Right ventricle myocardium superior (tissue), 1 donor: ENCODE measurements around the gene SNTG2. TPM values are rescaled to one million over a fixed set of nuclear protein-coding genes. Genes with fewer than 3 reads are reported as not detected.

Source experiments
- ATAC-seq: fragments of 200-7000 bp; cut with Tn5 transposase; one replicate; pipeline ENCODE4 v1.9.1; 2020; ENCODE audit warnings: mild to moderate bottlenecking; ENCODE audit not compliant: poor library complexity
- DNase-seq: peaks from one replicate; pipeline ENCODE4 v3.0.0-alpha.2; 2020
- intact Hi-C: fragments of 100-400 bp; cut with DNase I; formaldehyde crosslinking; loops from one replicate; pipeline ENCODE4 v1.11.2; 2022
- total RNA-seq: library from RNA; stranded (reverse); fragmentation: NEBNext Ultra II Directional; extraction: Animal tissue kit (Norgen Biotek cat#: 25700); gene quantifications from one replicate; pipeline ENCODE4 v1.2.1, GENCODE V29; 2021
- donor health status: DM: no; HTN: yes; CAD: no; lungs with severe emphysema.

Gene SNTG2
- total RNA-seq, 1 donor from 2014 or later = 0.73 TPM

DNA sequence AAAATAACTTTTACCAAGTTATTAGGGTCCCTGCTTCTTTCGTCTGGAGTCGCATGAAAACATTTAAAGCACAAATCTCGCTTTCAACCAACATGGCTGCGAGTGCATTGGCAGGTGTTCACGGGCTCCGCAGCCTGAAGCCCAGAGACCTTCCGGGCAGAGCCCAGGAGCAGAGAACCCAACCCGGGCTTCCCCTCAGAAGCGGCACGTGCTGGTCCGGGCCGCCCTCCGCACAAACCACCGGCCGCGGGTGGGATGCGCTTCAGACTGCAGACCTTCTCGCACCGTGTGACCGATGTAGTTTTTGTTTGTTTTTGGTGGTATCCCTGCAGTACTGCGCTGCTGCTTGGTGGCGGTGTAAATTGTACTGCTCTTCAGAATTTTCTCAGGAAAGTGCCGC, 357.0 kb downstream of the SNTG2 start:
- intact Hi-C loops = no loop called here
- no peak for ATAC-seq
- no peak for DNase-seq

DNA sequence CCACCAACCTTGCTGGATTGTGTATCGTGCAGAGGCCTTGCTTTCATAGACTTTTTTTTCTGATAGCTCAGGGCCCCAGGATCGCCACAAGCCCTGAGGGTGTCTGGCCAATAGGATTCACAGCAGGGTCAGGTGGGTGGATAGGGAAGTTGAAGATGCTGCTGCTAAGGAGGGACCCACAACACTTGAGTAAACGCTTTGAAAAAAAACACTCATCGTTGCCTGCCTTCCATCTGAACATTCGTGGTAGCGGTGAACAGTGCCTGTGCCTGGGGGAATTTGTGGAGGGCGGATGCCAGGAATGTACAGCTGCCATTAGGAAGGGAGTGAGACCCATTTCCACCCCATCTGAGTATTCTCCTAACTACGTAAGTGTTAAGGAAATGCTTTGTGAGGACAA, 358.0 kb downstream of the SNTG2 start:
- ATAC-seq (no peak), DNase-seq (no peak)
- intact Hi-C loops = no loop called here

DNA sequence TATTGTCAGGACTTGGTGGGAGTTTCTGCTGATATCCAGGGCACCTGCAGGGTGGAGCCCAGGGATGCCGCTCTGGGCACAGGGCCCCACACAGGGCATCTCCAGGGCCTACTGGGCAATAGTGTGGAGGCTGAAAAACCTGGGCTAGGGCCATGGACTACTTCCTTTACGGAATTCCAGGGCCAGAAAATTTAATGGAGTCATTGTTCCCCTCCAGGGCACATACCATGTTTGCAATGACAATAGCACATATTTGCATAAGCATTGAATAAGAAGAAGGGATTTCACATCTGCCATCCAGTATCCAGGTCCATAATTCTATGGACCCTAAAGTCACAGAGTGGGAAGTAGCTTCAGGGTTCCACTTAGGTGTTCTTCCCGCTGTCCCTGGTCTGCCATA, 358.9 kb downstream of the SNTG2 start:
- intact Hi-C loops = no loop called here
- DNase-seq (no peak), ATAC-seq (no peak)

DNA sequence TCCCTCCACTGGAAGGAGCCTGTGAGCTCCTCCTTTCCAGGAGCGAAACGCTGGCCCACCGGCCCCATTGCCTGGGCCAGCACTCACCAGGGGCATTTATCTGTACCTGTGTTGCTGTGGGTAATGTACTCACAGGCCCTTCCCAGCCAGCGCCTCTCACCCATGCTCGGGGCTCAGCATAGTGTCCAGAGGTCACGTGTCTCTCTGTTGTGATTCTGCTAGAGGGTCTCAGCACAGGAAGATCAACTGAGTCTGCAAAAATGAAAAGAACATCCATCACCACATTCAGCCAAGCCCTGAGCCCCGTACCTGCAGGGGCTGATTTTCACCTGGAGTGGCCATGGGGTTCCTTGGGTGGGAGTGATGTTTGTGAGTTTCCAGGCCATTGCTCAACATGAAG, 359.6 kb downstream of the SNTG2 start:
- no peak for ATAC-seq
- intact Hi-C loops = no loop called here
- no peak for DNase-seq

DNA sequence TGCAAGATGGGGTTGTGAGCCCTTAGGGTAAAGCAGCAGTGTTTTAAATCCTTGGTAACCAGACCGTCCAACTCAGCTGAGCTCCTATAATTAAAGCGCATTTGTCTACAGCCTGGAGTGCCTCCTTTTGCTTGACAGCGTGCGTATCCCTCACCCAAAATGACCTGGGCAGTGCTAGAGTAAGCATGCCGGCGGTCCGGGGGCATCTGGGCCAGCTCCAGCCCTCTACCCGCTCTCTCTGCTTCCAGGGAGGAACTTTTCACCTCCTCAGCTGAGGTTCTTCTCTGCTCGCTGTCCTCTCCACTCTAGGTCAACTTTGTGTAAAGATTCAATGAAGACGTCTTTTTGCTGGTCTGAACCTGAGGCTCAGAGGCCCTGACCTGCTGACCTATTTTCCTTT, 360.2 kb downstream of the SNTG2 start:
- no peak for ATAC-seq
- intact Hi-C loops = no loop called here
- DNase-seq = no peak

DNA sequence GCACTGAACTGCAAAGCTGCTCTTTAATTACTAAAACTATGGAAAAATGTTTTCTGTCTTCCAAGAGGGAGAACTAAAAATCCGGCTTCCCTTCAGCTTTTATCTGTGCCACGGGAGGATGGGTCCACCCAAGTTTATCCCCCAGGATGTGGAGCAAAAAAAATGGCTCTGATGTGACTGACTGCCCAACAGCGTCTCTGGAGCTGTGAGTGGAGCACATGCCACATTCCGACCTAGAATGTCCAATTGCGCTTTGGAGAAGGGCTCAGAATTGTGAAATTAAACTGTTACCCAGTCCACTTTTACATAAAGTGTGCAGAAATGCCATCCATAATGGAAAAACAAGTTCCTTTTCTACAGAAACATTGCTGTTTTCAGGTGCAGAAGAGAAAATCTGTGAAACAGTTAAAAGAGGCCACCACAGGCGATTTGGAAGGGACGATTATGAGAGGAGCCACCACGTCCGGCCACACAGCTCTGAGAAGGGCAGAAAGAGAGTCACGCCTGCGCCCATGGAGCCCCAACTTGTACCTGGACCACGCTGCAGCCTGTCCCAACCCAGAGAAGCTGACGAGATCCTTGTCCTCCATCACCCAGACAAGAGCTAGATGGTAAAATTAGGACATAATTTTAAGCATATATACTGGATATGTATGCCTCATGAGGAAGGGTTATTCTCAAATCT, 362.7 kb downstream of the SNTG2 start:
- ATAC-seq = no peak
- DNase-seq = no peak
- intact Hi-C loops = no loop called here

DNA sequence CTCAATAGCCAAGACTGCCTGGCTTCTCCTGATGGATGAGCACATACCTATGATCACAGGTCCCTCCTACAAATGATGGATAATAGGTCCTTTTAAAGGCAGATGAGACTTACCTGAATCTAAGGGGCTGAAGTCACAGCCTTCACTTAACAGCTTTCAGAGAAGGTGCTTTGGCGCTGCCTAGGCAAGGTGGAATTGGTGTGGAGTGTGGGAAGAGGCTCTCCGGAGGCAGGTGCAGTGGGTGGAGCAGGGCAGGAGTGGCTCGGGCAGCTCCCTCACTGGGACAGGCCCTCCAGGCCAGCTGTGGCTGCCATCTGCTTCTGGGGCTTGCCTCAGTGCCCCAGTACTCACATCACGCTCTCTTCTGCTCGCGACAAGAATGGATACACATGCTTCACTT, 363.6 kb downstream of the SNTG2 start:
- ATAC-seq = no peak
- intact Hi-C loops = no loop called here

DNA sequence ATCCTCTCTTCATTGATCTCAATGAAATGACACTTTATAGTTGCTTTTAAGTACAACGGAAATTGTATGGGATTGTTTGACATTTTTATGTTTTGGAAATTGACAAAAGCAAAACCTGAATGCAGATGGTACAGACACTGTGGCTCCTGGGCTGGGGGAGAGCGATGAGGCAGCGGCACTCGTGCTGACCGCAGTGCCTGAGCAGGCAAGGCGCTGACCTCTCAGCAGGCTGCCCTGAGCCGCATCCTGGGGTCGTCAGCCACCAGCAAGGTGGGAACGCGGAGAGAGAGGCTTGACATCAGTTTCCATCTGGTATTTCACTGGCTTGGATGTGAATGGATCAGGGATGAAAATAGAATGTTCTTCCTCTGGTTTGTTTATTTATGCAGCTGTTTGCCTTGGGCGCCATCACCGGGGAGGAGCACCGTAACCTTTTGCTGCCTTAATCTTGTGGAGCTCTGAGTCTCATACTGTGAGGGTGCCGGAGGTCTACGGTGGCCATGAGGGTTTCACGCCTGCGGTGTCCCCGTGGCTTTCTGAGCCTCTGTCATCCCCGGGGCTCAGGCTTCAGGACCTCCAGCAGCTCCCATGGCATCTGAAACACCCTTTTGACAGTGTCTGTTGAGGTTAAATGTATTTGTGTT, 367.8 kb downstream of the SNTG2 start:
- intact Hi-C loops = no loop called here
- no peak for ATAC-seq
- DNase-seq = no peak

More for the DNA sequence above, 363.6 kb downstream of the SNTG2 start:
- no peak for DNase-seq

DNA sequence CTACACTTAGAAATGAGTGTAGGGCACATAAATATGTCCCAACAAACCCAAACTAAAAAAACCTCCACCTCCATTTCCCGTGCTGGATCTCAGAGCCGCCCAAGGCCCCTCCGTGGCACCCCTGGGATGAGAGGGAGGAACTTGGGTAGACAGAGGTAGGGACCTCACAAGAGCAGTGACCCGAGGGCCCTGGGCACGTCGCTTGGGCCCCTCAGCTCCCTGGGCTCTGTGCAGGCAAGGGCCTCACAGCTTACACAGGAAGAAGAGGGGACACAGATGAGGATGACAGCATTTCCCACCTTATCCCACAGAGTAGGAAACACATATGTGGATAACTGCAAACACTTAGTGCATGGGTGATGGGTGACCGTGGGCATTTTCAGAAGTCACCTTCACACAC, 368.7 kb downstream of the SNTG2 start:
- ATAC-seq (no peak), DNase-seq (no peak)
- intact Hi-C loops = no loop called here

DNA sequence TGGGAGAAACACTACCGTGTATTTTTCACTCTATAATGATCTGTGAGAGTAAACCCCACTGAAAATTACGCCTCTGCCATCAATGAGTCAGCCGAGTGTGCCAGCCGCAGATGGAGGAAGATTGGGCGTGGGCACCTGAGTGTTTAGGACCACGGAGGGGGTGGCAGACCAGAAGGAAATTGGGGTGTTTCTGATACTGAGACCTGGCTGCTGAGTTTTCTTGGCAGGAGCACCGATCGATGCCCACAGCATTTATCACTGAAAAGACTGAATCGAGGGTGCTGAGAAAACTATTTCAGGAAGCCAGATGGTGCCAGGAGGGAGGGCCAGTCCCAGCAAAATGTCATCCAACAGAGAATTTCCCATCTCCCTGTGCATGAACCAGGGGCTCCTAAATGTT, 370.7 kb downstream of the SNTG2 start:
- intact Hi-C loops = no loop called here
- ATAC-seq (no peak), DNase-seq (no peak)

DNA sequence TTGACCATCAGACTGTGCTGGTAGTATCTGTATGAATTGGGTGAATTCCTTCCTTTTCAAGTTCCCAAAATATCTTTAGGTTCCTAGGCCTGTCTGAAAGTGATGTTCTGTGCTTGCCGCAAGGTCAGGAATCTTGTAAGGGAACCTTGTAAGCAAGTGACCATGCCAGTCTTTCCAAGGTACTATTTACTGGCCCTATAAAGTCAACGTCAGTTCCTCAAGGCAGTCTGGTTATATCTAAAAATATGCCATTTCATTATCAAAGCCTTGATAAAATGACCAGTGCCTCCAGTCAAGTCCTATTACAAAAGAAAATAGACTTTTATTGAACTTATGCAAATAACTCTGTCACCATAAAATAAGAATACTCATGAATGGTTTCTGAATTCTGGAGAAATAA, 374.2 kb downstream of the SNTG2 start:
- no peak for ATAC-seq
- no peak for DNase-seq
- intact Hi-C loops = no loop called here

DNA sequence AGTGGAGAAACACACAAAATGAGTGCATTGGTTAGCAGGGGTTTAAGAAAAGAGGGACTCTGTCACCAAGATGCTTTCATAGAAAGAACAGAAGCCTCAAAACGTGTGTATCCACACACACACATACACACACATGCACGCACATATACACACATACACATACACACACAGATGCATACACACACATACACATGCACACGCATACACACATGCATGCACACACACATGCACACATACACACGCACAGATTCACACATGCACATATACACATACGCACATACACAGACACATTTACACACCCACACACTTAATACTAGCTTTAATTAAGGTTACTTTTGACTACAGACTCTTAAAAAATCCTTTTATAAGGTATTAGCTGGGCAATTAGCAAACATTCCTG, 378.0 kb downstream of the SNTG2 start:
- no peak for DNase-seq
- ATAC-seq = no peak
- intact Hi-C loops = no loop called here

DNA sequence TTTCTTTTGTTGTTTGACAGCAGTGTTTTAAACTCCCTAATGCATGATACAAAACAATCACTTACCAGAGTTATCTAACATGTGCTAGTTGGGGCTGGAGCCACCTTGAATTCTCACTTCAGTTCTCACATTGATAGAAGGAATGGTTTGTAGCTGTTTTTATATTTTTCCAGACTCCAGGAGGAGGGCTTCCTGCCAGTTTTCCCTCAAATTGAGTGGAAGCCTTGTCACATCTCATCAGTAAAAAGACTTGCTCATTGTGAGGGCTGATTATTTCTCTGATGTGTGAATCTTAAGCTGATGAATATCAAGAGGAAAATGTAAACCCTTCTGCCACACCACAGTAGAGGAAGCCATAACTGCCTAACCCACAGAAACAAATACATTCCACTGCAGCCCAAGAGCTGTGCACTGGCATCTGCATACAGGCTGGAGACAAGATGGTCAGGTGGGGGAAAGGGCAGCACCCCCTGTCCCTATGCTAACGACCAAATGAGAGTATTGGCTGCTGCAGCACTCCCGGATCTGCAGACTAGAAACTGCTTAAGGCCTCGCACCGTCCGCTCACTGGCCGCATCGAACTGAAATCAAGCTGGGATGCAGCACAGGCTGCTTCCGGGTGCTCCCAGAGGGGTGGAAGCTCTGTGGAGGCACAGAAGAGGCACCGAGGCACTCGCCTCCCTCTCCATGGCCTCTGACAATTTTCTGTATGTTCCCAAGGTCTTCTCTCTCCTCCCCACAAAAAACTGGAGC, 388.9 kb downstream of the SNTG2 start:
- ATAC-seq = no peak
- intact Hi-C loops = no loop called here
- no peak for DNase-seq

DNA sequence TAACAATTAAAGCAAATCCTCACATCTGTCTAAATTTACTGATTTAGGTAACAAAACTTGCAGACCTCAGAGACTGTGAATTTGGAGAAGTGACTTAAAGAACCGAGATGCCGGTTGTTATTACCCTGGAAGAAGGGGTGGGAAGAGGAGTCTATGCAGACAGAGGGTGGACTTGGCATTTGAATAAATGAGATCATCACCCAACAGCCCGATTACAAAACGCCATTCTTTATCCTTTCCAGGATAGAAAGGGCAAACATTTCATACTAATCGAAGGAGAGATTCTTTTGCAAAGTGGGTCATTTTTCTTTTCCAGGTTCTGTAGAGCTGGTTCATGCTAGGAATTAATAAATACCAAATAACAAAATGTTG, 389.5 kb downstream of the SNTG2 start:
- ATAC-seq = no peak
- intact Hi-C loops = no loop called here
- no peak for DNase-seq

DNA sequence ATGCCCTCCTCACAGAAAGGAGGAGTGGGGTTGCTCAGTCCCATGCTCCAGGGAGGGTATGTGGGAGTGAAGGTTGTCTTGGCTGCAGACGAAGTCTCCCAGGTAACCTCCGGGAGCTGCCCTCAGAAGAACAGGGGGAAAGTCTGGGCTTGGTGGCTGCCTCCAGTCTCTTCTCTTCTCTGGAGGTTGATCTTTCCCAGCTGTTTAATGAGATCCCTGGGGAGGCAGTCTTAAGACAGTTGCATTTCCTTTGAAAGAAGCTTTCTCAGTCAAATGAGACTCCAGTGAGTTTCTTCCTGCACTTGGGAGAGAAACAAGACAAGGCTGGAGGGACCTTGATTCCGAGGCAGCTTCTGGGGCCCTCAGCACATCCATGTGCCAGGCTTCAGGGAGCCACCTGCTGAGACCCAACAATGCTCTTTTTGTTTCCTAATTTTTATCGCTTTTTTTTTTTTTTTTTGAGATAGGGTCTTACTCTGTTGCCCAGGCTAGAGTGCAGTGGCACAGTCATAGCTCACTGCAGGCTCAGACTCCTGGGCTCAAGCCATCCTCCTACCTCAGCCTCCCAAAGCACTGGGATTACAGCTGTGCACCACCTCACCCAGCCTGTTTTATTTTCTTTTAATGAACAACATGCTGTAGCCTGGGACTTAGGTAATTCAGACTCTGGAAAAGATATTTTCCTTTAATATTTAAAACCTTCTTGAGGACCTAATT, 390.9 kb downstream of the SNTG2 start:
- DNase-seq = no peak
- intact Hi-C loops = no loop called here
- no peak for ATAC-seq

DNA sequence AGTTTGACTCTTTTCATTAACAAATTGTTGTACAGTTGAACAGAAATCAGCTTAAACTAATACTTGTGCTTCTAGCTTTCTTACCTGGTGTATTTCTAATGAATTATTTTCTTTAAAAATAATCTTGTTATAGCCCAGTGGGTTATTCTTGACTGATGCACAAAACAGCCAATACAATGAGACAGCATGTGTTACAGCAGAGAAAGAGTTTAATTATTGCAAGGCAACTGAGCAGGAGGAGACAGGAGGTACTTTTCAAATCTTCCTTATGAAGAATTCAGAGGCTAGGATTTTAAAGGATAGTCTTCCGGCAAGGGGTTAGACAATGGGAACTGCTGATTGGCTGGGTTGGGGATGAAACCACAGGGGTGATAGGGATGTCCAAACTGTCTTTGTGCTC, 398.1 kb downstream of the SNTG2 start:
- ATAC-seq (no peak), DNase-seq (no peak)
- intact Hi-C loops = no loop called here

DNA sequence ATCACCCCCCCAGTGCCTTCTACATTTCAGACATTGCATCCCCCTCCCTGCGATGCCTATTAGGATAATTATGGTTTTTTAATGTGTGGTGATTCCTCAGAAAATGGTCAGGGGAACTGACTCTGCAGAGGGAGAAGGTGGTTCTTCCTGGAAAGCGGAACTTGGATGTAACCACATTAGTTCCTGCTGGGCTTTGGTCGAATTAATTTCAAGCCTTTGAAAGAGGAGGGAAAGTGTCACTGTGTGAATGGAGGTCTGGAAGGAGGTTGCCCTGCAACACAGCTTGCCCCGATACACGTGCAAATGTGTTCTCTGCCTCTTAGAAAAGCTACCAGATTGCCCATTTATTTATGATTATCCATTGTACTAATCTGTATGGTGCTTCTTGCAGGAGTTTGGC, 399.5 kb downstream of the SNTG2 start:
- intact Hi-C loops = no loop called here
- no peak for ATAC-seq
- DNase-seq = no peak

DNA sequence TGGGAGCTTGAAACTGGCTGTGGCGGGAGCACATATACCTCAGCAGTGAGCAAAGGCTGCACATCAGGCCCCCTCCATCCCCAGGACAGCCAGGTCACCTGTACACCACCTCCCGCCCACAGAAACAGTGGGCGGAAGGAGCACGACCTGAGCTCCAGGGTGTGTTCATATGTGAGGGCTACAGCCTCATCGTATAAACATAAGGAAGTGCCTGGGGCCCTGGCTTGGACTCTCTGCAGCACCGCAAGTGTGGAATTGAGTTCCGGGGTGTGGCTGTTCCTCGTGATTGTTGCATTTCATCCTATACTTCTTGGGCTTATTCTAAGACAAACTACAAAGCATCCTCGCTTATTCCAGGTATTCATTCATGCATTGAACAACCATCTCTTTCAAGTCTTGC, 402.5 kb downstream of the SNTG2 start:
- ATAC-seq (no peak), DNase-seq (no peak)
- intact Hi-C loops = no loop called here

DNA sequence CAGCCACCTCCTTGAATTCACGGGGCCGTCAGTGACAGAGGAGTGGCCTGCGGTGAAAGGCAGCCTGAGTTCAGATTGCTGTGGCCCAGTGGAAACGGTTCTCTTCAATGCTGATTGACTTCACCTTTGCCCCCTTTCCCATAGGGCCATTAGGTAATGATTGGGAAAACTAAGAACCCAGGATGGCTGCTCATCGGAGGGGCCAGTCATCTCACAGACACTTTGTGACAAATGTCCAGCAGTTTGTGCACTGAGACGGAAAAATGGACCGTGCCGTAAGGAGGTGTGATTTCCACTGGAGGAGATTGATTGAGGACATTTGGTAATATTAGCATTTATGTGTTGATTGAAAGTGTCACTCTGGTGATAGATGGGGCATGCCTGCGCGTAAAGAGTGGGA, 402.9 kb downstream of the SNTG2 start:
- ATAC-seq (no peak), DNase-seq (no peak)
- intact Hi-C loops = no loop called here

DNA sequence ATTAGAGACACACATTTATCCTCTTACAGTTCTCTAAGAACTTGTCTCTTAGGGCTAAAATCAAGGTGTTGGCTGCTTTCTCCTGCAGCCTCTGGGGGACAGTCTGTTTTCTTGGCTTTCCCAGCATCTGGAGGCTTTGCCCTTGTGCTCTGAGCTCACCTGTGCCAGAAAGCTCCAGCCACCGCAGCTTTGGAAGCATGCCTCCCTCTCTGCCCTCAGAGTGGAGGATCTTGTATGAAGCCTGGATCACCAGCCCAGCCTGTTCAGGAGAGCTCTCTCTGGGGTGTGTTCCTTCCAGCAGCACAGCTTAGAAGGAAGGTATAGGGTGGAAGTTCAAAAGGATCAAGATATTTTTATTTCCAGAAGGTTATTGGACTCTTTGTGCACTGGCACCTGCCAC, 409.5 kb downstream of the SNTG2 start:
- intact Hi-C loops = no loop called here
- DNase-seq (no peak), ATAC-seq (no peak)
